ENCODE measurements around the gene ZNF444.
"Not testable (repeated sequence)": the region's sequence is repeated elsewhere in the genome, so short reads cannot be mapped to it uniquely, and the experiment has no call there.

Gene ZNF444

GRCh38 chr19:56140583-56141416 lies at the start of gene ZNF444:
Gene ZNF444 (plus strand): TSS chr19:56141287. CDS start chr19:56146912, 5,625 bp downstream.
- H3K9me3 ChIP-seq (ENCODE audit: control insufficient read depth, low read length): no peaks in the 10 kb centered on the region
- H3K4me1 ChIP-seq (ENCODE audit: control insufficient read depth, insufficient read depth, low read length): peaks cover 19% of the 10 kb centered on the region
- no peaks in the 10 kb centered on the region for H3K36me3 ChIP-seq (ENCODE audit: control insufficient read depth, insufficient read depth, low read length, severe bottlenecking)
- peak within 1 kb of the TSS; percentile 82 for H3K9ac ChIP-seq (ENCODE audit: low read length)
- peak within 1 kb of the TSS; percentile 81 for H3K4me3 ChIP-seq (ENCODE audit: low read length)
- H3K27me3 ChIP-seq (replicated peaks; ENCODE audit: control insufficient read depth, insufficient read depth, low read length): no peaks in the 10 kb centered on the region
- DNase-seq (ENCODE audit: low read depth): peak; percentile 100

GRCh38 chr19:56091751-56092546 lies 49.1 kb upstream of the ZNF444 start:
- Histone ChIP-seq H3K9ac (ENCODE audit: low read length) (no peak overlapping the region), H3K4me3 (ENCODE audit: low read length) (no peak overlapping the region), H3K9me3 (ENCODE audit: control insufficient read depth, low read length) (no peaks in the 10 kb centered on the region), H3K27me3 (replicated peaks; ENCODE audit: control insufficient read depth, insufficient read depth, low read length) (no peaks in the 10 kb centered on the region), H3K36me3 (ENCODE audit: control insufficient read depth, insufficient read depth, low read length, severe bottlenecking) (peaks cover 30% of the 10 kb centered on the region), H3K4me1 (ENCODE audit: control insufficient read depth, insufficient read depth, low read length) (peaks cover 15% of the 10 kb centered on the region)
- no peak for DNase-seq (ENCODE audit: low read depth)

- H3K9me3 ChIP-seq (ENCODE audit: control insufficient read depth, low read length): no peaks in the 10 kb centered on the region
- no peak overlapping the region for H3K9ac ChIP-seq (ENCODE audit: low read length)
- H3K36me3 ChIP-seq (ENCODE audit: control insufficient read depth, insufficient read depth, low read length, severe bottlenecking): peaks cover 37% of the 10 kb centered on the region
- no peak overlapping the region for H3K4me3 ChIP-seq (ENCODE audit: low read length)
- no peaks in the 10 kb centered on the region for H3K27me3 ChIP-seq (replicated peaks; ENCODE audit: control insufficient read depth, insufficient read depth, low read length)
- peaks cover 15% of the 10 kb centered on the region for H3K4me1 ChIP-seq (ENCODE audit: control insufficient read depth, insufficient read depth, low read length)
- no peak for DNase-seq (ENCODE audit: low read depth)
Observed at GRCh38 chr19:56092685-56093631, 48.1 kb upstream of the ZNF444 start.

DNA sequence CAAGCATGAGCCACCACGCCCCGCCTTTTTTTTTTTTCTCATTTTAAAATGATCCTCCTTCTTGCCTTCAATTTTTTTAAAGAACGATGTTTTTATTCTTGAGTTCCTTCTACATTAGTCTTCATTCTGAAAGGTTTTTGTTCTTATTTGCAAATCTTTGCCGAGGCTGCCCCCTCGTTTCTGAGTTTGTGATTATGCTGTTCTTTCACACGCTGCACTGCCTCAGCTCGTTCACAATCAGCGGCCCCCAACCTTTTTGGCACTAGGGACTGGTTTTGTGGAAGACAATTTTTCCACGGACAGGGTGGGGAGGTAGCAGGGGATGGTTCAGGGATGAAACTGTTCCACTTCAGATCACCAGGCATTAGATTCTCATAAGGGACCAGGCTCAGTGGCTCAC lies 46.6 kb upstream of the ZNF444 start:
- Histone ChIP-seq H3K9me3 (ENCODE audit: control insufficient read depth, low read length) (no peaks in the 10 kb centered on the region), H3K27me3 (replicated peaks; ENCODE audit: control insufficient read depth, insufficient read depth, low read length) (no peaks in the 10 kb centered on the region), H3K4me3 (ENCODE audit: low read length) (no peak overlapping the region), H3K9ac (ENCODE audit: low read length) (no peak overlapping the region), H3K4me1 (ENCODE audit: control insufficient read depth, insufficient read depth, low read length) (peaks cover 15% of the 10 kb centered on the region), H3K36me3 (ENCODE audit: control insufficient read depth, insufficient read depth, low read length, severe bottlenecking) (peaks cover 45% of the 10 kb centered on the region)
- no peak for DNase-seq (ENCODE audit: low read depth)

- Histone ChIP-seq H3K9me3 (ENCODE audit: control insufficient read depth, low read length) (no peaks in the 10 kb centered on the region), H3K36me3 (ENCODE audit: control insufficient read depth, insufficient read depth, low read length, severe bottlenecking) (peaks cover 51% of the 10 kb centered on the region), H3K27me3 (replicated peaks; ENCODE audit: control insufficient read depth, insufficient read depth, low read length) (no peaks in the 10 kb centered on the region), H3K4me1 (ENCODE audit: control insufficient read depth, insufficient read depth, low read length) (peaks cover 4% of the 10 kb centered on the region), H3K4me3 (ENCODE audit: low read length) (no peak overlapping the region), H3K9ac (ENCODE audit: low read length) (no peak overlapping the region)
- DNase-seq (ENCODE audit: low read depth): no peak
Observed at GRCh38 chr19:56096665-56097064, 44.4 kb upstream of the ZNF444 start.

DNA sequence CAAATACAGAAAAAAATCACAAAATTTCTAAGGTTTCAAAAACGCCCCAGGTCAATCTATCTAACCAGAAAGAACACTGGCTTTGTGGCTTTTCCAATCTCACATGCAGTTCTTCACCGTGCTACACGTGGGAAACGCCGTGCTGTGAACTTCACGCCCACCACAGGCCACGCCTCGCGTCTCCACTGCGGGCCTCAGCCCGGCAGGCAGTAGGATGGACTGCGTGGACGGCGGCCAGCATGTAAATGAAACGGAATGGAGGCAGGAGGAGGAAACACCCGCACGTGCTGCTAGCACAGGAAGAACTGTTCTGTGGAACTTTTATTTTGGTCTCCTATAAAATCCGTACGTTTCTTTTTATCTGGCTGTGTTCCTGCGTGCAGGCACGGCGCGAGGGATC lies 43.8 kb upstream of the ZNF444 start:
- Histone ChIP-seq H3K4me1 (ENCODE audit: control insufficient read depth, insufficient read depth, low read length) (no peaks in the 10 kb centered on the region), H3K9me3 (ENCODE audit: control insufficient read depth, low read length) (no peaks in the 10 kb centered on the region), H3K27me3 (replicated peaks; ENCODE audit: control insufficient read depth, insufficient read depth, low read length) (no peaks in the 10 kb centered on the region), H3K4me3 (ENCODE audit: low read length) (no peak overlapping the region), H3K36me3 (ENCODE audit: control insufficient read depth, insufficient read depth, low read length, severe bottlenecking) (peaks cover 56% of the 10 kb centered on the region), H3K9ac (ENCODE audit: low read length) (no peak overlapping the region)
- no peak for DNase-seq (ENCODE audit: low read depth)

GRCh38 chr19:56097776-56098175 lies 43.3 kb upstream of the ZNF444 start:
- Histone ChIP-seq H3K9me3 (ENCODE audit: control insufficient read depth, low read length) (no peaks in the 10 kb centered on the region), H3K36me3 (ENCODE audit: control insufficient read depth, insufficient read depth, low read length, severe bottlenecking) (peaks cover 58% of the 10 kb centered on the region), H3K27me3 (replicated peaks; ENCODE audit: control insufficient read depth, insufficient read depth, low read length) (no peaks in the 10 kb centered on the region), H3K4me1 (ENCODE audit: control insufficient read depth, insufficient read depth, low read length) (no peaks in the 10 kb centered on the region), H3K4me3 (ENCODE audit: low read length) (no peak overlapping the region), H3K9ac (ENCODE audit: low read length) (no peak overlapping the region)
- DNase-seq (ENCODE audit: low read depth): no peak

- peaks cover 56% of the 10 kb centered on the region for H3K36me3 ChIP-seq (ENCODE audit: control insufficient read depth, insufficient read depth, low read length, severe bottlenecking)
- H3K9me3 ChIP-seq (ENCODE audit: control insufficient read depth, low read length); H3K4me3 ChIP-seq (ENCODE audit: low read length); H3K4me1 ChIP-seq (ENCODE audit: control insufficient read depth, insufficient read depth, low read length); H3K9ac ChIP-seq (ENCODE audit: low read length); H3K27me3 ChIP-seq (replicated peaks; ENCODE audit: control insufficient read depth, insufficient read depth, low read length); DNase-seq (ENCODE audit: low read depth): not testable (repeated sequence)
Observed at GRCh38 chr19:56098237-56098636, 42.9 kb upstream of the ZNF444 start.

DNA sequence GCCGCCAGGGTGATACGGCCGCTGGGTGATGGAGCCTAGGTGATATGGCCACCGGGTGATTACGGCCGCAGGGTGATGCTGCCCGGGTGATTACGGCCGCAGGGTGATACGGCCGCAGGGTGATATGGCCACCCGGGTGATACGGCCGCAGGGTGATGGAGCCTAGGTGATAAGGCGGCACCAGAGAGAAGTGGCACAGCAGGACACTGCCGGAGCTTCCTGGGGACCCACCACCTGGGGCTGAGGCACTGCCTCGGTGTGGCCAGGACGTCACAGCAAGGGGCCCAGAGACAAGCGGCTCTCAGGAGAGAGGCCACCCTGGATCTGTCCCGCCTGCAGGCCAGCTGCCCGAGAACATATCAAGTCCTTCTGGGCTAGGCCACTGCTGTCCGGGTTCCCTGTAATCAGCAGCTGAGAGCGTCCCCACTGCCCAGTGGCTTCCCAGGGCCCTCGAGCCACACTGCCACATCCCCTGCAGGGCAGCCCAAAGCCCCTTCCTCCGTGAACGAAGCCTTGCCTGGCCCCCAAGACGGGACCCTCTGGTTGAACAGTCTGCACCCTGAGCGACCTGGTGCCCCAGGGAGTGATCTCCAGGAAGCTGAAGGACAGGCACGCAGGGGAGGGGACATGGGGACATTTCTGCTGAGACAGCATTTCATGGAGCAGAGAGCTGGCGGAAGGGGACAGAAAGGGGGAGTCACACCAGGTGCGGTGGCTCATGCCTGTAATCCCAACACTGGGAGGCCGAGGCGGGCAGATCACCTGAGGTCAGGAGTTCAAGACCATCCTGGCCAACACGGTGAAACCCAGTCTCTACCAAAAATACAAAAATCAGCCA lies 42.1 kb upstream of the ZNF444 start:
- Histone ChIP-seq H3K4me1 (ENCODE audit: control insufficient read depth, insufficient read depth, low read length) (no peaks in the 10 kb centered on the region), H3K9ac (ENCODE audit: low read length) (no peak overlapping the region), H3K4me3 (ENCODE audit: low read length) (no peak overlapping the region), H3K36me3 (ENCODE audit: control insufficient read depth, insufficient read depth, low read length, severe bottlenecking) (peaks cover 50% of the 10 kb centered on the region), H3K27me3 (replicated peaks; ENCODE audit: control insufficient read depth, insufficient read depth, low read length) (no peaks in the 10 kb centered on the region), H3K9me3 (ENCODE audit: control insufficient read depth, low read length) (no peaks in the 10 kb centered on the region)
- DNase-seq (ENCODE audit: low read depth): no peak

Measured in adipocyte (in vitro differentiated cells).